ENCODE results near the gene EGLN2. TPM values are rescaled to one million over a fixed set of nuclear protein-coding genes. Genes with fewer than 3 reads are reported as not detected.

EGLN2 gene
- total and polyA plus RNA-seq, 10 of the 15 experiments (the other 5 are each of a cell fraction or from before 2014, with no cell fraction given), result 8.6 to 93.0 (median 66.8) TPM

GRCh38 chr19:40777937-40778705, 20.9 kb upstream of the EGLN2 start, which contains the start of gene RAB4B (continued):
- TF ChIP-seq E2F8 (IDR thresholded peaks at IDR 0.05; ENCODE audit: low read depth, partially characterized antibody), result no peak
- TF ChIP-seq MEF2B (IDR thresholded peaks at IDR 0.05; ENCODE audit: partially characterized antibody, poor library complexity, severe bottlenecking), result no peak
- no peak for TF ChIP-seq JUNB (IDR thresholded peaks at IDR 0.05)
- TF ChIP-seq RELB (IDR thresholded peaks at IDR 0.05; ENCODE audit: low read depth), result no peak
- no peak; the same call in 1 of the 2 replicates for TF ChIP-seq HCFC1 (IDR thresholded peaks at IDR 0.05; ENCODE audit: low read length)
- no peak for TF ChIP-seq CEBPB (IDR thresholded peaks at IDR 0.05; ENCODE audit: borderline replicate concordance in 1 of 2, low read depth in 2 of 2, low read length in 2 of 2)
- no peak for TF ChIP-seq FOXM1 (IDR thresholded peaks at IDR 0.05; ENCODE audit: low read depth, low read length)
- TF ChIP-seq HDAC2 (IDR thresholded peaks at IDR 0.05), result no peak
- TF ChIP-seq SMC3 (IDR thresholded peaks at IDR 0.05; ENCODE audit: borderline replicate concordance, low read length), result no peak
- TF ChIP-seq FOXK2 (IDR thresholded peaks at IDR 0.05), result no peak
- TF ChIP-seq YY1 (IDR thresholded peaks at IDR 0.05; ENCODE audit: low read depth, low read length), result peak; percentile 92
- no peak for TF ChIP-seq SUPT20H (IDR thresholded peaks at IDR 0.05; ENCODE audit: borderline replicate concordance, control insufficient read depth, low read depth, low read length)
- TF ChIP-seq RB1 (IDR thresholded peaks at IDR 0.05; ENCODE audit: borderline replicate concordance), result peak; percentile 37; the same call in 1 of the 2 replicates
- TF ChIP-seq NFXL1 (IDR thresholded peaks at IDR 0.05; ENCODE audit: borderline replicate concordance), result no peak
- TF ChIP-seq TARDBP (IDR thresholded peaks at IDR 0.05; ENCODE audit: borderline replicate concordance), result no peak; the same call in 1 of the 2 replicates
- no peak for TF ChIP-seq RELA (IDR thresholded peaks at IDR 0.05; ENCODE audit: borderline replicate concordance, partially characterized antibody)
- no peak for TF ChIP-seq SRF (IDR thresholded peaks at IDR 0.05; ENCODE audit: low read depth in 2 of 2, low read length in 2 of 2)
- TF ChIP-seq POU2F2 (IDR thresholded peaks at IDR 0.05; ENCODE audit: borderline replicate concordance, low read depth, low read length), result peak; percentile 82; the same call in 1 of the 3 replicates
- TF ChIP-seq KDM1A (IDR thresholded peaks at IDR 0.05; ENCODE audit: borderline replicate concordance), result no peak
- no peak for TF ChIP-seq ZSCAN29 (IDR thresholded peaks at IDR 0.05)
- TF ChIP-seq BMI1 (IDR thresholded peaks at IDR 0.05; ENCODE audit: borderline replicate concordance), result no peak
- no peak for TF ChIP-seq NR2F1 (conservative IDR thresholded peaks at IDR 0.05)
- no peak; the same call in 1 of the 2 replicates for TF ChIP-seq NBN (IDR thresholded peaks at IDR 0.05)
- no peak for TF ChIP-seq POLR2AphosphoS5 (IDR thresholded peaks at IDR 0.05; ENCODE audit: low read length)
- peak; percentile 76 for TF ChIP-seq KLF5 (IDR thresholded peaks at IDR 0.05; ENCODE audit: partially characterized antibody)
- TF ChIP-seq SREBF2 (IDR thresholded peaks at IDR 0.05; ENCODE audit: low read length), result peak; percentile 49; the same call in 1 of the 2 replicates
- peak; percentile 50; the same call in 1 of the 2 replicates for TF ChIP-seq POLR2AphosphoS2 (IDR thresholded peaks at IDR 0.05; ENCODE audit: low read depth, low read length)
- peak; percentile 76; the same call in 1 of the 2 replicates for TF ChIP-seq SIN3A (IDR thresholded peaks at IDR 0.05; ENCODE audit: low read depth, low read length)
- peak; percentile 51; the same call in 1 of the 2 replicates for TF ChIP-seq GABPA (IDR thresholded peaks at IDR 0.05; ENCODE audit: low read depth)
- 0 out of 2 replicates have a peak, but pooled peaks have one; percentile 14 for TF ChIP-seq CHD1 (IDR thresholded peaks at IDR 0.05; ENCODE audit: low read depth, low read length)
